Activated T-helper 1 cell treated with Interleukin-2 at 50 U/mL for 16 hours (primary cell): Measurements from ENCODE around the gene CTCFL.

Source experiments
- DNase-seq: peaks from one replicate; pipeline ENCODE4 v3.0.0-alpha.2; 2020; ENCODE audit warnings: low read depth

CTCFL gene, protein sequence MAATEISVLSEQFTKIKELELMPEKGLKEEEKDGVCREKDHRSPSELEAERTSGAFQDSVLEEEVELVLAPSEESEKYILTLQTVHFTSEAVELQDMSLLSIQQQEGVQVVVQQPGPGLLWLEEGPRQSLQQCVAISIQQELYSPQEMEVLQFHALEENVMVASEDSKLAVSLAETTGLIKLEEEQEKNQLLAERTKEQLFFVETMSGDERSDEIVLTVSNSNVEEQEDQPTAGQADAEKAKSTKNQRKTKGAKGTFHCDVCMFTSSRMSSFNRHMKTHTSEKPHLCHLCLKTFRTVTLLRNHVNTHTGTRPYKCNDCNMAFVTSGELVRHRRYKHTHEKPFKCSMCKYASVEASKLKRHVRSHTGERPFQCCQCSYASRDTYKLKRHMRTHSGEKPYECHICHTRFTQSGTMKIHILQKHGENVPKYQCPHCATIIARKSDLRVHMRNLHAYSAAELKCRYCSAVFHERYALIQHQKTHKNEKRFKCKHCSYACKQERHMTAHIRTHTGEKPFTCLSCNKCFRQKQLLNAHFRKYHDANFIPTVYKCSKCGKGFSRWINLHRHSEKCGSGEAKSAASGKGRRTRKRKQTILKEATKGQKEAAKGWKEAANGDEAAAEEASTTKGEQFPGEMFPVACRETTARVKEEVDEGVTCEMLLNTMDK

DNA sequence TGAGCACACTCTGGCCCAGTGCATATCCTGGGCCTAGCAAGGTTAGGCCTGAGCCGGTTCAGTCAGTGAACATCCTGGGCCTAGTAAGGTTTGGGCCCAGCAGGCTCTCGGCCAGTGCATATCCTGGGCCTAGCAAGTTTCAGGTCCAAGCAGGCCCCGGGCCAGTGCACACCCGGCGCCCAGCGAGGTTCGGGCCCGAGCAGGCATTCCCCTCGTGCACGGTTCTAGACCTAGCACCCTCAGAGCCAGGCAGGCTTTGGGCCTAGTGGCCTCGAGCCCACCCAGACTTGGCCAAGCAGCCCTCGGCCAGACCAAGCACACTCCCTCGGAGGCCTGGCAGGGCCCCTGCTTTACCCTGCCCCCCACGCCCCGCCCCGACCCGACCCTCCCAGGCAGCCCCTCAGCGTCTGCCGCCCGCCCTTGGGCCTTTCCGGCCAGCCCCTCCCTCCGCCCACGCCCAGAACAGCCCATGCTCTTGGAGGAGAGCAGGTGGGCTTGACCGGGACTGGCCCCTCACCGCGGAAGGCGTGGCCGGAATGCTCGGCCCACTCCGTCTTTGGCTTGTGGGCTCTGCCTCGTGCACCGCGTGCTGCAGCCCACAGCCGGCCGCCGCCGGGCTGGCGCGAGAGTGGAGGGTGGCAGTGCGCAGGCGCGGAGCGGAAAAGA is at the start of gene CTCFL:
TSS of gene CTCFL (minus strand) at position 630 of the 666 bp plus-strand sequence. CDS start 935 bp downstream, outside the sequence.
- no peak for DNase-seq

- no peak for DNase-seq
These were observed 49.0 kb upstream of the CTCFL start for GRCh38 chr20:57573894-57574293.

- no peak for DNase-seq
These were observed 48.3 kb upstream of the CTCFL start for GRCh38 chr20:57573242-57573641.

DNA sequence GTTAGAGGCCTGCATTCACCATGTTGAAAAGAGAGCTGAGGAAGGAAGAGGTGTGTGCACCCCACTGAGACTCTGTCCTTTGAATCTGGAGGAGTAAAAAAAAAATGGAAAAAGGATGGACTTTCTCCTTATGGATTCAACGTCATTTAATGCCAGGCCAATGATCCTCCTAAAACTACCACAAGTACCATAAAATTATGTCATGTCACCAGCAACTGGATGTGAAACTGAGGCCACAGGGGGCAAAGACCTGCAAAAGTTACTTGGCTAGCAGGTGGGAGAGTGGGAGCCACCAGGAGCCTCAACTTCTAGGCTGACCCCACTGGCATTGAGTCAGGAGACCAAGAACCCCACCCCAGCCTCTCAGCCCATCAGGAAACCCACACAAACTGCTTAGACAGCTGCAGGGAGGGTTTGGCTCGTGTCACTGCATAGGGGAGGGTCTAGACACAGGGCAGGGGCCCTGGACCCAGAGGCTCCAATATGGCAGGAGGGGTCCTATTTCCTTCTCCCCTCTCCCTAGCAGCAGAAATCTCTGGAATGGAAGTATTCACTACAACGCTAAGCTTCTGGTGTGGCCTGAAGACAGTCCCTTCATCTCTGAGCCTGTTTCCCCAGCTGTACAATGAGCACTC is 47.0 kb upstream of the CTCFL start:
- no peak for DNase-seq

GRCh38 chr20:57570920-57571319 is 46.0 kb upstream of the CTCFL start:
- no peak for DNase-seq

DNA sequence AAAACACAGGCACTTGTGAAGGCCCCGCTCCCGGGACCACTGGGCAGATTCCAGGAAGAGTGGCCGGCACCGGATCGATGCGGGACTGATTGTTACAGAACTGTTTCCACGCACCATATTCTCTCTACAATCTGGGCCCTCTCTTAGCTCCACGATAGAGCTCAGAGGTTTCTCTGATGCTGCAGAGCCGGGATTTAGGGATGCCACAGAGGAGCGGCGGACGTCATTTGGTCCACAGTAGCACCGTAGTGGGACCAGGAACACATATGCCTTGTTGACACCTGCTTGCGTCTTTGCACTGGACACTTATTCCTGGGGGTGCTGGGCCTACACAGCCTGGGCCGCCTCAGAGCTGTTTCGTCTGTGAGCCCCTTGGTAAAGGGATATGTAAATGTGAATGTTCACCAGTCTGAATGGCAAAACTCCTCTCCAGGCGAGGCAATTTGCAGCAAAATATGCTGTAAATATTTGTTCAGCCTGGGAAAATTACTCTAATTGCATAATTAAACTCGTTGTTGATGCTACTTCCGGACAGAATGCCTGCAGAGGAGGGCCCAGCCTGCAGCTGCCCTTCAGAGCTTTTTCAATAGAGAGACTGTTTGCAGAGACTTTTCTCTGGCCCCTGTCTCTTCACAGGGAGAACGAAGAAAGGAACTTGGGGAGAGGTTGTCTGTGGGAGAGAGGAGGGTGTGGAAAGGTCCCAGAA is 45.4 kb upstream of the CTCFL start:
- DNase-seq = no peak

DNA sequence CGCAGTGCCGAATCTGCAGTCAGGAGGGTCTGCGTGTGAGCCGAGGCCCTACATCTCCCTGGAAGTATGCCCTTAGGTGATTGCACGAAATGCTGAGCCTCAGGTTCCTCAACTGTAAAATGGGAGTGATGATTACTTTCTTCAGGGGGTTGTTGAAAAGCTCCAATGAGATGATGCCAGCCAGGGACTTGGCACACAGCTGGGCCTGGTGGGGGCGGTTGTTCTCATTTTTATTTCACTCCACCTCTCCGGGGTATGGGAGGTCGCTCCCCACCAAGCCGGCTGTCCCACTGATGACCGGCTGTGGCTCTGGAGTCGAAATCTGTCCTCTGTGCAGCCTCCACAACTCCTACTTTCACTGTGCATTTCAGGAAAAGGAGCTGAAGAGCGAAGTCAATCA is 44.0 kb upstream of the CTCFL start:
- no peak for DNase-seq

DNA sequence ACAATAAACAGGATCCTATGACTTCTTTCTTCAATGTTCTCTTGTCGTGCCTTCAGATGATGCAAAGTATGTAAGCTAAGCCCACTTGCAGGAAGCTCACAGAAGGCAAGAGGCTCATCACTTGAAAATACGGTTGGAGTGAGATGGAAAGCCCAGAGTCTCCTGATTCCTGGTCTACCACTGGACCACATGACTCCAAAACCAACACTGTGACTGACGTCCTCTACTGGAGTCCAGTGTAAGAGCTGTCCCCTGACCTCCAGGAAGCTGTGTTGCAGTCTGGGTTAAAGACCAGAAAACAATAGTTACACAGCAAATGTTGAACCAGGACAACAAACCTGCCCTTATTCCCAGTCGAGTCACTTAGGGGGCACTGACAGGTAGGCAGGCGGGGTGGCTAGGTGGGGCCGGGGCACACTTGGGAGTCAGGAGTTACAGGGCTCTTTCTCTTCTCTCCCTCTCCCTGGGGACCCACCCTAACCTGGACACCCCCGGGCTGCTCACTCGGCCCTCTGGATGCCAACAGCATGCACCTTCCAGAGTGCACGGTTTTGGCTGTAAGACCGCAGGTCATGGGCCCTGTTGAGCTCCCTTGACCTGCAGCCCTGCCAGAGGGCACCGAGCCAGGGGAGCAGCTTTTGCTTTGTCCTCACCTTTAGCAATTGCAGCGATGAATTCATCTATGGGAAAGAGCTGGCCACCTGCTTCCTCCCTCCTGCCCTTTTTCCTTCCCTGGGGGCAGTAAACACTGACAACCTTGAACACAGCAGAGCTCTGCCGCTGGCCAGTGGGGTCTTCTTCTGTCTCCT is 43.4 kb upstream of the CTCFL start:
- no peak for DNase-seq

DNA sequence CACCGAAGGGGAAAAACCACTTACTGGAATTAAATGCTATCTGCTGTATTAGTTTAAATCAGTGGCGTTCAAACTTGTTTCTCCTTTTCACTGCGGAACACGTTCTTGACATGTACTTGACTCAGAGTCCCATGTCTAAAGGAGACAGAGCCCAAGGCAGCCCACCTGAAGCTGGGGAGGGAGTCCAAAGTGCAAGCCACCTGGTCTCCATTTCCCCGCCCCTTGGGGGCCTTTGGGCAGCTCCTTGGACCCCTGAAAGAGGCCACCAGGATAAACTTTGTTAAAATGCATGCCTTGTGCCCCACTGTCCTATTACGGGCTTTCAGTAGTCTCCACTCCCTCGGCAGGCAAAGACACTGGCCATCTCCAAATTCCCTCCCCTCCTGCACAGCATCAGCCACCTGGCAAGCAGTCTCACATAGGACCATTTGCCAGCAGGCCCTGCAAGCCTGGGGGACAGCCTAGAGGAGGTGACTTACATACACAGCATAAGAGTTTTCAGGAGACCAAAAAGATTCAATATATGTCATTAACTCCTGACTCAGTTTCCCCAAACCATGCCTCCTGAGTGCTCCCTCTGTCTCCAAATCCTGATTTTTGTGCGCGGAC is 42.6 kb upstream of the CTCFL start:
- no peak for DNase-seq

DNA sequence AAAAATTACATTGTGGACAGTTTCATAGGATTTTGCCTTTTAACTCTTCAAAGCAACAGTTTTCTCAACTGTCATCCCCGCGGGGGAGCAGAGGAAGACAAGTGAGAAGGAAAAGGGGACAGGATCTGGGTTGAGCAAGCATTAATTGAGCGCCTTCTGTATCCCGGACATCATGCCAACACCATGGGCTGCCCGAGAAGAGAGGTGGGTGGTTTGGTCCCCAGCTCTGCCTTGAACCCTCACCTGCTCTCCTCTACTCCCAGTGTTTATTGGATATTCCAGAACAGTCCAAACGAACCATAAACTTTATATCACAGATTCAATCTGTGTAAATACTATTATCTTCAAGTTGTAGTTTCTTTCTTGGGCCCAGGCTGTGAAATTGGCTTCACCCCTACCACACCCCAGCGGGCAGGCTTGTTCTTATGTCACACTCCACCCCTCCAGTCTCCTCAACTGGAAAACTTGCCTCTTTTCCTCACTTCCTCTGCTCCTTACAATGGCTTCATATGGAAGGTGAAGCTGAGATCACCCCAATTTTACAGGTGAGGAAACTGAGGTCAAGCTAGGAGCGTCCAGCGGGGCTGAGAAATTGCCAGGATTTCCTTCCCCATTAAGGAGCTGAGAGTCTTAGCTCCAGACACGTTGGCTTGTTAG is 42.0 kb upstream of the CTCFL start:
- no peak for DNase-seq

- no peak for DNase-seq
These were observed 41.5 kb upstream of the CTCFL start for GRCh38 chr20:57566399-57566798.

DNA sequence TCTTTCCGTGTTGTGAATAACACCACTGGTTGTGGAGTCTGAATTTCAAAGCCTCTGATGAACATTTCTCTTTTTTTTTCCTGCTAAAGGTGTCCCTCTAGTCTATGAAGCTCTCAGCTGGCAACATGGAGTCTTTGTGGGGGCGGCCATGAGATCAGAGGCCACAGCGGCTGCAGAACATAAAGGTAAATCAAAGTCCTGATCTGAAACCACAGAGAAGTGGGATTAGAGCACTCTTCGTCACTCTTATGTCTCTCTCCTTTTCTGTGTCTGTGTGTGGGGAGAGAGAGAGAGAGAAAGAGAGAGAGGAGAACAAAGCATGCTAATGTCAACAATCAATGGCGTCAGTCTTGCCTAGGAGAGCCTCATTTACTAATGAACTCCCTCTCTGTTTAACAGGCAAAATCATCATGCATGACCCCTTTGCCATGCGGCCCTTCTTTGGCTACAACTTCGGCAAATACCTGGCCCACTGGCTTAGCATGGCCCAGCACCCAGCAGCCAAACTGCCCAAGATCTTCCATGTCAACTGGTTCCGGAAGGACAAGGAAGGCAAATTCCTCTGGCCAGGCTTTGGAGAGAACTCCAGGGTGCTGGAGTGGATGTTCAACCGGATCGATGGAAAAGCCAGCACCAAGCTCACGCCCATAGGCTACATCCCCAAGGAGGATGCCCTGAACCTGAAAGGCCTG is 40.2 kb upstream of the CTCFL start:
- no peak for DNase-seq

DNA sequence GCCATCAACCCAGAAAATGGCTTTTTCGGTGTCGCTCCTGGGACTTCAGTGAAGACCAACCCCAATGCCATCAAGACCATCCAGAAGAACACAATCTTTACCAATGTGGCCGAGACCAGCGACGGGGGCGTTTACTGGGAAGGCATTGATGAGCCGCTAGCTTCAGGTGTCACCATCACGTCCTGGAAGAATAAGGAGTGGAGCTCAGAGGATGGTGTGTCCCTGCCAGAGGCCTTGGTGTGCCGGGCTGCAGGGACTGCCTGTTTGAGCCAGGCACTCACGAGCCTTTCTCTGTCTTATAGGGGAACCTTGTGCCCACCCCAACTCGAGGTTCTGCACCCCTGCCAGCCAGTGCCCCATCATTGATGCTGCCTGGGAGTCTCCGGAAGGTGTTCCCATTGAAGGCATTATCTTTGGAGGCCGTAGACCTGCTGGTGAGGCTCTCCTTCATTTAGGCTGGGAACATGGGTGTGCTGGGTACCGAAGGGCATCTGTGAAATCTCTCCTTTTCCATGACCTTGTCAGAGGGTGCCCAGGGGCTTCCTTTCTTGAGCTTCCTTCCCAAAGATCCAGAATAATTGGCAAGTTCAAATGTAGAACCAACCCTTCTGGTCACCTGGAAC is 39.4 kb upstream of the CTCFL start:
- no peak for DNase-seq

DNA sequence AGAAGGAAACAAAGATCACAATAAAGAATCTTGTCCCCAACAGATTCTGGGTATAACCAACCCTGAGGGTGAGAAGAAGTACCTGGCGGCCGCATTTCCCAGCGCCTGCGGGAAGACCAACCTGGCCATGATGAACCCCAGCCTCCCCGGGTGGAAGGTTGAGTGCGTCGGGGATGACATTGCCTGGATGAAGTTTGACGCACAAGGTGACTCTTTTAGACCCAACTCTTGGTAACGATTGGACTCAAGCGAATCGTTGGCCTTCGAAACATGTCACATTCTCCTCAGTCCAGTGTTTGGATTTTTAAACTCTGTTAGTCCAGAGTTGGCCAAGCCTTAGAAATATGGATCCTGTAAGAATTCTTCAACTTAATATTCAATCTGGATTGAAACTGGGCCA is 38.6 kb upstream of the CTCFL start:
- no peak for DNase-seq

- DNase-seq = no peak
These were observed 37.9 kb upstream of the CTCFL start for GRCh38 chr20:57562541-57563465.

DNA sequence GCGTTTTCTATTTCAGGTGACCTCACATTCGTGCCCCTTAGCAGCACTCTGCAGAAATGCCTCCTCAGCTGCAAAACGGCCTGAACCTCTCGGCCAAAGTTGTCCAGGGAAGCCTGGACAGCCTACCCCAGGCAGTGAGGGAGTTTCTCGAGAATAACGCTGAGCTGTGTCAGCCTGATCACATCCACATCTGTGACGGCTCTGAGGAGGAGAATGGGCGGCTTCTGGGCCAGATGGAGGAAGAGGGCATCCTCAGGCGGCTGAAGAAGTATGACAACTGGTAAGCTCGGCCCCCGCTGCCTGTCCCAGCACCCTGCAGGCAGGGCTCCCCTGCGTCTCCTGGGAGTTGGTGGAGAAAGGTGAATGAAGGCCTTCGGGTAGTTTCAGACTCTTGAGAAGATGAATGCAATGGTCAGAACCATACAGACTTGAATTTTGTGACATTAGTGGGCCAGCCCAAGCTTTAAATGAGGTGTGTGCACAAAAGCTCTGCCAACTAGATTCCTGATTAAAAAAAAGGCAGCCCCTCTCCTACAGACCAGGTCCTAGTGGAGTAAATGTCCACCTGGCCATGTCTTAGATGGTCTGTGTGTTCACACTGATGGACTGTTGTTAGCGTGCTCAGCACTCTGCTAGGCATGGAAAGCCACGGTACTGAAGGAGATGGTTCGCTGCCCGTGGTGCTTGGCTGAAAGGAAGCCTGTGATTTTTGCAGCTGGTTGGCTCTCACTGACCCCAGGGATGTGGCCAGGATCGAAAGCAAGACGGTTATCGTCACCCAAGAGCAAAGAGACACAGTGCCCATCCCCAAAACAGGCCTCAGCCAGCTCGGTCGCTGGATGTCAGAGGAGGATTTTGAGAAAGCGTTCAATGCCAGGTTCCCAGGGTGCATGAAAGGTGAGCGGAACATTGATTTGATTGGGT is 36.7 kb upstream of the CTCFL start:
- no peak for DNase-seq
